A549 (cell line): ENCODE results near the gene TULP1. TPM values are rescaled to one million over a fixed set of nuclear protein-coding genes. Genes with fewer than 3 reads are reported as not detected.
A peak's percentile ranks its signal among the peaks of the same experiment; 100 is the strongest.

ENCODE experiments used
- ATAC-seq, 2 experiments: fragments of 200-7000 bp in 1 of 2; fragments of >200 bp in 1 of 2; cut with Nextera tagmentation in 1 of 2; cut with Tn5 transposase in 1 of 2; 3 replicates each; pipeline versions ENCODE4 v1.8.0 to v1.9.1; 2018 to 2020; ENCODE audit warnings: mild to moderate bottlenecking in 1 of 2, moderate library complexity in 1 of 2
- CTCF ChIA-PET: fragments of 300-600 bp; sonication (Branson Sonifier 250); formaldehyde crosslinking; extraction: SDS; loops from one replicate; lab custom pipeline; 2021; ENCODE audit warnings: antibody characterized with exemption, inconsistent platforms; lab: Yijun Ruan, JAX
- POLR2A ChIA-PET: fragments of 350-600 bp; formaldehyde crosslinking; extraction: SDS; loops from one replicate; lab custom pipeline; 2021; ENCODE audit warnings: antibody characterized with exemption, inconsistent platforms; lab: Yijun Ruan, JAX
- DNase-seq, 2 experiments: peaks; one replicate each; pipeline versions ENCODE4 v3.0.0 to v3.0.0-alpha.2; 2011 to 2016; ENCODE audit warnings: low read depth in 1 of 2, low spot score in 1 of 2
- FAIRE-seq: peaks from 2 replicates; lab custom pipeline; 2011; peaks lifted over from hg19 to GRCh38; lab: Jason Lieb, UNC
- H3K27ac ChIP-seq, 2 experiments: fragments of >200 bp; sonication (Bioruptor Twin); formaldehyde crosslinking; 3 replicates each; pipeline ENCODE4 v1.5.1; 2016 to 2017
- H3K4me1 ChIP-seq: fragments of >200 bp; sonication (Bioruptor Twin); formaldehyde crosslinking; 3 replicates; pipeline ENCODE4 v1.6.1; 2016
- H3K4me2 ChIP-seq: fragments of >200 bp; sonication (Bioruptor Twin); formaldehyde crosslinking; 3 replicates; pipeline ENCODE4 v1.6.1; 2016
- H3K4me3 ChIP-seq: fragments of >200 bp; sonication (Bioruptor Twin); formaldehyde crosslinking; 3 replicates; pipeline ENCODE4 v1.5.1; 2016
- H3K9me3 ChIP-seq: fragments of >200 bp; sonication (Bioruptor Twin); formaldehyde crosslinking; 3 replicates; pipeline ENCODE4 v1.6.1; 2016
- ATOH8 ChIP-seq: fragments of 250-450 bp; sonication (Bioruptor Pico); IDR thresholded peaks from 2 replicates; pipeline ENCODE4 v1.5.0; 2020; ENCODE audit warnings: low read depth, mild to moderate bottlenecking, moderate library complexity
- CBX8 ChIP-seq: fragments of 200-600 bp; sonication (generic); IDR thresholded peaks from 2 replicates; pipeline ENCODE4 v1.6.1; 2016
- CHD2 ChIP-seq: fragments of 150-350 bp; IDR thresholded peaks from 2 replicates; pipeline ENCODE4 v1.6.1; 2014; ENCODE audit warnings: low read length; ENCODE audit not compliant: partially characterized antibody
- CHD4 ChIP-seq: fragments of 200-600 bp; sonication (generic); IDR thresholded peaks from 2 replicates; pipeline ENCODE4 v1.6.1; 2016; ENCODE audit warnings: antibody characterized with exemption, mild to moderate bottlenecking, borderline replicate concordance
- E2F6 ChIP-seq: IDR thresholded peaks from 2 replicates; pipeline ENCODE4 v1.6.1; 2012; ENCODE audit warnings: low read depth, borderline replicate concordance
- ESRRA ChIP-seq: fragments of 150-350 bp; IDR thresholded peaks from 2 replicates; pipeline ENCODE4 v1.6.1; 2014; ENCODE audit warnings: mild to moderate bottlenecking, low read length, borderline replicate concordance
- FOSB ChIP-seq: fragments of 250-450 bp; sonication (Bioruptor Pico); IDR thresholded peaks from 2 replicates; pipeline ENCODE4 v1.5.0; 2020; ENCODE audit warnings: mild to moderate bottlenecking, moderate library complexity
- FOSL2 ChIP-seq, 2 experiments: fragments of 450-650 bp in 1 of 2; fragments of >200 bp in 1 of 2; sonication (Bioruptor Twin) in 1 of 2; formaldehyde crosslinking; IDR thresholded peaks; 2 replicates each; pipeline versions ENCODE4 v1.5.0 to v1.6.1; 2016 to 2020; ENCODE audit warnings: mild to moderate bottlenecking in 1 of 2, moderate library complexity in 1 of 2
- HEYL ChIP-seq: fragments of 250-450 bp; sonication (Bioruptor Pico); IDR thresholded peaks from 2 replicates; pipeline ENCODE4 v1.8.0; 2021; ENCODE audit warnings: mild to moderate bottlenecking, moderate library complexity
- HOXB13 ChIP-seq: fragments of 250-450 bp; sonication (Bioruptor Pico); IDR thresholded peaks from 2 replicates; pipeline ENCODE4 v1.5.0; 2020; ENCODE audit warnings: low read depth, mild to moderate bottlenecking, moderate library complexity
- KDM1A ChIP-seq: fragments of 200-600 bp; sonication (generic); IDR thresholded peaks from 2 replicates; pipeline ENCODE4 v1.6.1; 2016; ENCODE audit warnings: low read depth, mild to moderate bottlenecking
- KDM5A ChIP-seq: fragments of 200-600 bp; sonication (generic); IDR thresholded peaks from 2 replicates; pipeline ENCODE4 v1.6.1; 2016; ENCODE audit warnings: antibody characterized with exemption, mild to moderate bottlenecking
- MAFK ChIP-seq: fragments of 450-650 bp; IDR thresholded peaks from 2 replicates; pipeline ENCODE4 v1.6.1; 2014; ENCODE audit not compliant: partially characterized antibody
- MAX ChIP-seq: IDR thresholded peaks from 2 replicates; pipeline ENCODE4 v1.6.1; 2012
- NFE2L2 ChIP-seq: fragments of 150-350 bp; conservative IDR thresholded peaks from 2 replicates; pipeline ENCODE4 v1.6.1; 2014; ENCODE audit warnings: low read length
- NPAS2 ChIP-seq: fragments of 250-450 bp; sonication (Bioruptor Pico); IDR thresholded peaks from 2 replicates; pipeline ENCODE4 v1.8.0; 2022; ENCODE audit warnings: mild to moderate bottlenecking, moderate library complexity, borderline replicate concordance
- NR3C1 ChIP-seq: fragments of >200 bp; sonication (Bioruptor Twin); formaldehyde crosslinking; IDR thresholded peaks from 3 replicates; pipeline ENCODE4 v1.6.1; 2017
- PHF8 ChIP-seq: fragments of 200-600 bp; sonication (generic); IDR thresholded peaks from 2 replicates; pipeline ENCODE4 v1.6.1; 2016; ENCODE audit warnings: low read depth, mild to moderate bottlenecking, antibody characterized with exemption, moderate library complexity, borderline replicate concordance
- RAD21 ChIP-seq, 2 experiments: fragments of >200 bp in 1 of 2; sonication (Bioruptor Twin) in 1 of 2; formaldehyde crosslinking in 1 of 2; IDR thresholded peaks in 1 of 2; conservative IDR thresholded peaks in 1 of 2; 2 replicates in 1 of 2; 3 replicates in 1 of 2; pipeline ENCODE4 v1.6.1; 2012 to 2018; ENCODE audit warnings: inconsistent platforms in 1 of 2
- RCOR1 ChIP-seq: fragments of 150-350 bp; IDR thresholded peaks from 2 replicates; pipeline ENCODE4 v1.6.1; 2014; ENCODE audit warnings: antibody characterized with exemption, low read length, low read depth
- RNF2 ChIP-seq: fragments of 200-600 bp; sonication (generic); IDR thresholded peaks from 2 replicates; pipeline ENCODE4 v1.6.1; 2016; ENCODE audit warnings: low read depth, mild to moderate bottlenecking, antibody characterized with exemption, moderate library complexity, borderline replicate concordance
- SMC3 ChIP-seq: fragments of >200 bp; sonication (Bioruptor Twin); formaldehyde crosslinking; IDR thresholded peaks from 3 replicates; pipeline ENCODE4 v1.6.1; 2018; ENCODE audit warnings: inconsistent platforms
- SREBF2 ChIP-seq: fragments of 450-650 bp; IDR thresholded peaks from 2 replicates; pipeline ENCODE4 v1.6.1; 2014; ENCODE audit warnings: mild to moderate bottlenecking, moderate library complexity
- TFCP2L1 ChIP-seq: fragments of 250-450 bp; sonication (Bioruptor Pico); IDR thresholded peaks from 2 replicates; pipeline ENCODE4 v1.5.0; 2021; ENCODE audit warnings: mild to moderate bottlenecking
- TP53 ChIP-seq: fragments of 250-450 bp; sonication (Bioruptor Pico); IDR thresholded peaks from 2 replicates; pipeline ENCODE4 v1.5.0; 2021; ENCODE audit warnings: mild to moderate bottlenecking, moderate library complexity
- ZSCAN20 ChIP-seq: fragments of 250-450 bp; sonication (Bioruptor Pico); IDR thresholded peaks from 2 replicates; pipeline ENCODE4 v1.8.0; 2022; ENCODE audit warnings: mild to moderate bottlenecking, moderate library complexity
- WGBS: methylation state at CpG from one replicate; pipeline ENCODE4 v1.1.6; 2017; ENCODE audit errors: missing lambda C conversion rate; 5-methylcytosine and 5-hydroxymethylcytosine counted together
- polyA plus RNA-seq, 4 experiments: library from polyadenylated mRNA; depleted of rRNA in 3 of 4; stranded (reverse); fragments of >200 nt; fragmentation: RNase III in 1 of 4; extraction: RNeasy Plus Mini Kit Qiagen cat#74134 plus additional on column Dnase treatment in 1 of 4; gene quantifications; 2 replicates in 3 of 4; 3 replicates in 1 of 4; pipeline ENCODE4 v1.2.3, GENCODE V29; 2011 to 2017
- TF ChIP-seq, protein P1 (sequence below): fragments of >200 bp; sonication (Bioruptor Twin); formaldehyde crosslinking; IDR thresholded peaks from 3 replicates; pipeline ENCODE4 v1.6.1; 2016
- TF ChIP-seq, protein P2 (sequence below): fragments of >200 bp; sonication (Bioruptor Twin); formaldehyde crosslinking; IDR thresholded peaks from 2 replicates; pipeline ENCODE4 v1.6.1; 2016

The TULP1 gene
- polyA plus RNA-seq, 2 of the 4 experiments (the other 2 are of a cell fraction): not detected

GRCh38 chr6:35498422-35499067 lies 14.2 kb downstream of the TULP1 start:
- Histone ChIP-seq H3K9me3 (no peaks in the 10 kb centered on the region), H3K4me3 (no peak overlapping the region; the same call in 2 of the 3 replicates), H3K4me1 (peaks cover 11% of the 10 kb centered on the region; the same call in 1 of the 3 replicates), H3K4me2 (peak overlapping the region; percentile 86), H3K27ac (peak overlapping the region in 1 of 2 experiments; percentile 95; a peak in 2 of 6 replicates)
- FAIRE-seq: no peak
- ChIA-PET POLR2A (no interaction called here), CTCF (no interaction called here)
- ATAC-seq: no peak
- WGBS: 72% methylated on average over 9 of the region's 14 CpGs
- DNase-seq: no peak
- TF ChIP-seq CHD4 (no peak), HOXB13 (CRISPR knock-in tag) (no peak), NR3C1 (no peak), HEYL (CRISPR knock-in tag) (no peak), CBX8 (no peak), KDM1A (no peak), ZSCAN20 (CRISPR knock-in tag) (no peak), NFE2L2 (no peak), SREBF2 (no peak), FOSL2 (IDR thresholded peaks at IDR 0.05) (no peak), FOSL2 (CRISPR knock-in tag; IDR thresholded peaks at IDR 0.05) (no peak), ESRRA (no peak), CHD2 (no peak), SMC3 (no peak)
- TF ChIP-seq, protein P1, sequence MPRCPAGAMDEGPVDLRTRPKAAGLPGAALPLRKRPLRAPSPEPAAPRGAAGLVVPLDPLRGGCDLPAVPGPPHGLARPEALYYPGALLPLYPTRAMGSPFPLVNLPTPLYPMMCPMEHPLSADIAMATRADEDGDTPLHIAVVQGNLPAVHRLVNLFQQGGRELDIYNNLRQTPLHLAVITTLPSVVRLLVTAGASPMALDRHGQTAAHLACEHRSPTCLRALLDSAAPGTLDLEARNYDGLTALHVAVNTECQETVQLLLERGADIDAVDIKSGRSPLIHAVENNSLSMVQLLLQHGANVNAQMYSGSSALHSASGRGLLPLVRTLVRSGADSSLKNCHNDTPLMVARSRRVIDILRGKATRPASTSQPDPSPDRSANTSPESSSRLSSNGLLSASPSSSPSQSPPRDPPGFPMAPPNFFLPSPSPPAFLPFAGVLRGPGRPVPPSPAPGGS: no peak

DNA sequence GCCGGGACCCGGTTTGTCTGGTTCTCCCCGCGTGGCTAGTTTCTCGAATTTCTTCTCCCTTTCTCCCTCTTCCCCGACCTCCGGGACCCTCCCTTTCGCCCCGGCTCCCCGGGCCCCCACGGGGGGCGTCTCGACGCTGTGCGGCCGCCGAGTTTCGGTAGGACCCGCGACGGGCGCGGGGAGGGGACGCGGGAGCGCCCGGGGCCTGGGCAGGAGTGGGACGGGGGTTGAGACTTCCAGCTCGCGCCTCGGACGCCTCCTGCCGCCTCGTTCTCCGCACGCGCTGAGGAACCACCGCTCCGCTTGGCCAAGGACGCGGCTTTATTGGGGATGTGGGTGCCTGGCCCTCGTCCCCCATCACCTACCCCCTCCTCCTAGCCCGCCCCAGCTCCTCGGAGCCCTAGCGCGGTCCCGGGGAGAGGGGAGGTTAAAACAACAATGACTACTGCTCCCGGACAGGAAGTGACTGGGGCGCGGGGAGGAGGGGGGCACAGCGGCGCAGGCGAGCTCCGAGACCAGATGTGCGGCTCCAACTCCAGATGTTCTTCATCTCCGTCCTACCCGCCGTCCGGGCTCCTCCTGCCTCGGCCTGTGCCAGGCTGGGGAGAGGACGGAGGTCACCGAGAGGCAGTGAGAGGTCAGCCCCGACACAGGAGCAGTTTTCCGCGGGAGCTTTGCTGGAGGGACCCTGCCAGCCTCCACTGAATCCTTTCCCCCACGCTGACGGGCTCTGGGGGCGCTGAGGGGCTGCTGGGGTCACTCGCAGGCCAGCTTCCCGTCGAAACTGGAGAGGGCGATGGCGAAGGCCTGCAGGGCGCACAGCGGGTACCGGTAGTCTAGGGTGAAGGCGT lies 14.9 kb downstream of the TULP1 start:
- Histone ChIP-seq H3K9me3 (no peaks in the 10 kb centered on the region), H3K4me2 (peak overlapping the region; percentile 86), H3K4me1 (peaks cover 11% of the 10 kb centered on the region; the same call in 1 of the 3 replicates)
- no peak for FAIRE-seq
- POLR2A ChIA-PET: interaction anchor here (0.6 kb wide), 1 partner anchor 195 kb away, joined by 5 read pairs; no protein-coding TSS in a partner anchor
- TF ChIP-seq PHF8: no peak; the same call in 1 of the 2 replicates
- TF ChIP-seq MAX: peak; percentile 77
- no peak for TF ChIP-seq FOSB (CRISPR knock-in tag)
- no peak for TF ChIP-seq RAD21 (conservative IDR thresholded peaks at IDR 0.05 in 1 of 2, IDR thresholded peaks at IDR 0.05 in 1 of 2)
- TF ChIP-seq, protein P2, sequence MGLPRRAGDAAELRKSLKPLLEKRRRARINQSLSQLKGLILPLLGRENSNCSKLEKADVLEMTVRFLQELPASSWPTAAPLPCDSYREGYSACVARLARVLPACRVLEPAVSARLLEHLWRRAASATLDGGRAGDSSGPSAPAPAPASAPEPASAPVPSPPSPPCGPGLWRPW: no peak
- no peak for TF ChIP-seq NPAS2 (CRISPR knock-in tag)
- peak; percentile 88 for TF ChIP-seq E2F6
- TF ChIP-seq KDM5A: no peak
- no peak for TF ChIP-seq RCOR1
- no peak for TF ChIP-seq SREBF2
- TF ChIP-seq MAFK: no peak
- TF ChIP-seq TFCP2L1 (CRISPR knock-in tag): no peak
- TF ChIP-seq ESRRA: no peak
- no peak for TF ChIP-seq TP53 (CRISPR knock-in tag)
- no peak for TF ChIP-seq HOXB13 (CRISPR knock-in tag)
- peak; percentile 71; the same call in 1 of the 2 replicates for TF ChIP-seq RNF2
- TF ChIP-seq ATOH8: 0 out of 2 replicates have a peak, but pooled peaks have one; percentile 31
- TF ChIP-seq, all 56 proteins: peak for 4
- peak; percentile 26 to 39 for DNase-seq
- 40% methylated on average over 23 of the region's 77 CpGs for WGBS
- Histone ChIP-seq H3K27ac (peak overlapping the region; percentile 78 to 95), H3K4me3 (peak overlapping the region; percentile 91)
- CTCF ChIA-PET: interaction anchor here (0.6 to 1.5 kb wide), 2 partner anchors 16 to 58 kb away, joined by 3 to 4 read pairs; no protein-coding TSS in a partner anchor
- peak; percentile 30 to 47; a peak in 5 of 6 replicates for ATAC-seq
